SK-N-MC (cell line): ENCODE measurements around the gene HHAT.

ENCODE experiments used
- DNase-seq: peaks from one replicate; pipeline ENCODE4 v3.0.0-alpha.2; 2011; ENCODE audit warnings: low read depth, low spot score
- H3K27ac ChIP-seq: fragments of 200-600 bp; sonication (generic); 2 replicates; pipeline ENCODE4 v1.5.1; 2016; ENCODE audit warnings: mixed run types
- H3K36me3 ChIP-seq: fragments of 200-600 bp; sonication (generic); 2 replicates; pipeline ENCODE4 v1.6.1; 2017; ENCODE audit warnings: antibody characterized with exemption, low read length, mixed read lengths; ENCODE audit not compliant: insufficient read depth
- H3K4me3 ChIP-seq: fragments of 200-600 bp; sonication (generic); 2 replicates; pipeline ENCODE4 v1.5.1; 2016
- H3K9ac ChIP-seq: fragments of 200-600 bp; sonication (generic); 2 replicates; pipeline ENCODE4 v1.8.0; 2017; ENCODE audit warnings: mixed run types, mixed read lengths; ENCODE audit not compliant: insufficient read length
- H3K9me3 ChIP-seq: fragments of 200-600 bp; sonication (generic); 2 replicates; pipeline ENCODE4 v1.6.1; 2017; ENCODE audit warnings: low read depth, mild to moderate bottlenecking, antibody characterized with exemption, low read length, moderate library complexity, mixed read lengths
- EZH2 ChIP-seq: fragments of 200-600 bp; sonication (generic); IDR thresholded peaks from one replicate; pipeline ENCODE4 v1.6.1; 2017; ENCODE audit warnings: antibody characterized with exemption
- FOXP2 ChIP-seq: optimal IDR thresholded peaks from 2 replicates; pipeline ENCODE3; 2011; ENCODE audit warnings: mild to moderate bottlenecking, moderate library complexity; ENCODE audit not compliant: insufficient read depth; ENCODE audit errors: extremely low read length, control extremely low read depth
- POLR2AphosphoS5 ChIP-seq: IDR thresholded peaks from 2 replicates; pipeline ENCODE4 v1.6.1; 2012; ENCODE audit warnings: mild to moderate bottlenecking, low read depth, low read length, borderline replicate concordance

The HHAT gene

DNA sequence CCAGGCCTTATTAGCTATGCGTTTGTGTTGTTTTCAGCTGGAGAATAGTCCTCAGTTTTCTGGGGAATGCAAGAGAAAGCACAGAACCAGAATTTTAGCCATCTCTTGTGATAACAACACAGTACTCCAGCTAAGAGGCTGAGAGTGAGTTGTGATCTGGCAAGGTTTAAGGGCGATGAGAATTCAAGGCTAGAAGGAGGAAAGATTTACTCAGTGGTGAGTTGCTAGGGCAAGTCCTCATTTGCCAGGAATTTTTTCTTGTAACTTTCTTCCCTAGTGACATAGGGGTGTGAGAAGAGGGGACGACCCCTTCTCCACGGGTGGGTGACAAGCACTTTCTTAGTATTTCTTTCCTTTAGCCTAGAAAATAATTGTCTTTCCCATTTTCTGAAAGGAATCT lies 53.2 kb downstream of the HHAT start:
- Histone ChIP-seq H3K9ac (no peak overlapping the region), H3K9me3 (no peaks in the 10 kb centered on the region), H3K4me3 (no peak overlapping the region), H3K27ac (no peak overlapping the region), H3K36me3 (no peaks in the 10 kb centered on the region)
- DNase-seq: no peak
- TF ChIP-seq FOXP2: no peak
- no peak for TF ChIP-seq POLR2AphosphoS5
- TF ChIP-seq EZH2: no peak

DNA sequence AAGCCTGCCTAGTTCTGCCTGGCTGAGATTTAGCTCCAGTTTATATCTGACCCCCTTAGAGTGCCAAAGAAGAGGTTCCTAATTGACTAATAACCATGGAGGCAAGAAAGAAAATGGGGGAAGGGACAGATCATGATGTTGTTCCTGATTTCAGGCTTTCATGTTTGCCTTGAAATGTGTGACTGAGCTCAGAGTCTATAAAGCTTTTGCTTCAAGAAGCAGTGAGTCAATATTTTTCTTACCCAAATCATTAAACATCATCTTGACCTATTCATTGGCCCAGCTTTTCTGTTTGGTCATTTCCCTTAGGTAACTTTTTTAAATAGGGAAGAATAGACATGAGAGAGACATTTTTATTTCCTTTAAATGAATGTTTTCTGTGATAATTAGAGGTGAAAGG lies 55.9 kb downstream of the HHAT start:
- no peaks in the 10 kb centered on the region for H3K9me3 ChIP-seq
- H3K36me3 ChIP-seq: no peaks in the 10 kb centered on the region
- H3K9ac ChIP-seq: no peak overlapping the region
- no peak for TF ChIP-seq FOXP2
- TF ChIP-seq EZH2: no peak
- no peak for TF ChIP-seq POLR2AphosphoS5
- H3K27ac ChIP-seq: no peak overlapping the region
- no peak for DNase-seq
- no peak overlapping the region for H3K4me3 ChIP-seq

DNA sequence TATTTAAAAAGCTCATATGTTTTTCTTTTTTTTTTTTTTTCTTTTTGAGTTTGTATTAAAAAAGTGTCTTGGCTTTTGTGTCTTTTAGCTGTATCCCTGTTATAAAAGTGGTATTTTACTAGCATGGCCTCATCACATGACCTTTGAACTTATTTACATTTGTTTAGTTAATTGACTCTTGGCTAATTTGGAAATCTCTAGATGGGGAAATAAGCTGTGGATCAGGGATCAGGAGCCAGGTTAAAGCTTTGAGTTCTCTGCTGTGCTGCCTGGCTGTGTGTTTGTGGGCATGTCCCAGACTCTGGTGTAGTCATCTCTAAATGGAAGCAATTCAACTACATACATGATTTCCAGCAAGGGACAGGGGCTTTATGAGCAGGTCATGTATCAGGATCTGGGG lies 56.5 kb downstream of the HHAT start:
- no peak for TF ChIP-seq POLR2AphosphoS5
- no peak for TF ChIP-seq EZH2
- no peak for TF ChIP-seq FOXP2
- no peak overlapping the region for H3K27ac ChIP-seq
- no peak for DNase-seq

DNA sequence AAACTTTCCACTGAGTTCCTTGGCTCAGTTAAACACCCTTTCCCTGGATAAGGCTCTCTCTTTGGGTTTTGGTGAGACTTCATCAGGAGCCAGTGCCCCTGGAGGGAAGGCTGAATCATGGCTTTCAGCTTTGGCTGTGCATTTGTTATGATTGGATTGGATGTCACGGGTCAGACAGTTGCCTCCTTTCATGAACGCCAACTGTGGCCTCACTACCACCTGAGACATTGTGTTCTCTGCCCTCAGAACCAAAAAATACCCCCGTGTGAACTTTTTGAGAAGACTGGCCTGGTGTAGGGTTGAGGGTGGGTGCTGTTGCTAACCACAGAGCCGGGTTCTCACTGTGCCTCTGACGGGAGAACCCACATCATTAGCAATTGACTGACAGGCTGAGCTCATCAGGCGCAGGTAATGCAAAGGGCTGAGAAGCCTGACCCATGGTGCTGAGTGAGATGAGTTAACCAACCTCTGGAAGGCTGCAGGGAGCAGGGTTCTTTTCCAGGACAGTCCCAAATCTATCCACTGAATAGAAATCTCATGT lies 65.6 kb downstream of the HHAT start:
- no peak for DNase-seq
- Histone ChIP-seq H3K36me3 (no peaks in the 10 kb centered on the region), H3K9ac (no peak overlapping the region), H3K4me3 (no peak overlapping the region), H3K27ac (no peak overlapping the region), H3K9me3 (no peaks in the 10 kb centered on the region)
- TF ChIP-seq FOXP2 (no peak), POLR2AphosphoS5 (no peak), EZH2 (no peak)

More for the DNA sequence above, 56.5 kb downstream of the HHAT start:
- H3K9ac ChIP-seq: no peak overlapping the region
- no peaks in the 10 kb centered on the region for H3K36me3 ChIP-seq
- H3K9me3 ChIP-seq: no peaks in the 10 kb centered on the region
- no peak overlapping the region for H3K4me3 ChIP-seq

DNA sequence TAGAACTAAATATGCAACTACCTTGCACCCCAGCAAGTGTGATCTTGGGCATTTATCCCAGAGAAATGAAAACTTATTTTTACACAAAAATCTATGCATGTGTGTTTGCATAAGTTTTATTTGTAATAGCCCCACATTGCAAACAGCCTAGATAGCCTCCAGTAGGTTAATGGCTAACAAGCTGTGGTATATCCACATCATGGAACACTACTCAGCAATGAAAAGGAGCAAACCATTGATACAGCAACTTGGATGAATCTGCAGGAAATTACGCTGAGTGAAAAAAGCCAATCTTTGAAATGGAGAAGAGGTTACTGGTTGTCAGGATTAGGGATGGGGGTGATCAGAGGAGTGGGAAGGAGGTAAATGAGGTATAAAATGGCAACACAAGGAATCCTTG lies 67.8 kb downstream of the HHAT start:
- no peak overlapping the region for H3K4me3 ChIP-seq
- H3K27ac ChIP-seq: no peak overlapping the region
- no peak for DNase-seq
- H3K9me3 ChIP-seq: no peaks in the 10 kb centered on the region
- no peak overlapping the region for H3K9ac ChIP-seq
- no peak for TF ChIP-seq POLR2AphosphoS5
- TF ChIP-seq FOXP2: no peak
- no peak for TF ChIP-seq EZH2
- no peaks in the 10 kb centered on the region for H3K36me3 ChIP-seq

DNA sequence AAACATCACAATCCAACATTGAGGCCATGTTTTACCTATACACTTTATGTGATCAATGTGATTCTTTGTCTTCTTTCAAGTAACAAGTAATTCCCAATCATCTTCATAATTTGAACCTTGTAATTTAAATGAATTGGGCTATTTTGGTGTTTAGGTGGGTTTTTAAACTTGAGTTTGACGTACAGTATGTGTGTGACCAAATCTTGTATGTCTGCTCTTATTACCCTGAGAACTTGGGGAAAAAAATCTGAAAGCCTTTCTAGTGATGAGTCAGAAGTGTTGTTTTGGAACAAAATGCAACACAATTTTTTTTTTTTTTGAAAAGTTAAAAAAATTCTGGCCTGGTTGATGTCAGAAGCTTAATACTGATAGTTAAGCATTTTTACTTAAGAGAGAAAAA lies 68.5 kb downstream of the HHAT start:
- no peak for DNase-seq
- Histone ChIP-seq H3K4me3 (no peak overlapping the region), H3K9ac (no peak overlapping the region), H3K9me3 (no peaks in the 10 kb centered on the region), H3K36me3 (no peaks in the 10 kb centered on the region), H3K27ac (no peak overlapping the region)
- TF ChIP-seq FOXP2: no peak
- TF ChIP-seq POLR2AphosphoS5: no peak
- TF ChIP-seq EZH2: no peak

DNA sequence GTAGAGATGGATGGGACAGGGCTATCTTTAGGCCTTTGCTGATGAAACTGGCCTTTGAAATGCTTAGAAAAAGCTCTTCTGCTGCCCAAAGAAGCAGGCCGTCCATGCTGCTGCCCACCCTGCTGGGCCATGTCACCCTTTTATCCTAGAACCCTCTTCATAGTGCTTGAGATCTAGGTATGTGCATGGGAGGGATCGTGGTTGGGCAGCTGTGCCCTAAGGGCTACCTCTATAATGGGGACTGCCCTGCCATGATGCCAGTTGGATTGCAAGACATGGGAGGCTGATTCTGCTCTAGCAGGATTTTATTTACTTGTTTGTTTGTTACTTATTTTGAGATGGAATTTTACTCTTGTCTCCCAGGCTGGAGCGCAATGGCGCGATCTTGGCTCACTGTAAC lies 69.0 kb downstream of the HHAT start:
- no peak for DNase-seq
- Histone ChIP-seq H3K9me3 (no peaks in the 10 kb centered on the region), H3K4me3 (no peak overlapping the region), H3K36me3 (no peaks in the 10 kb centered on the region), H3K27ac (no peak overlapping the region), H3K9ac (no peak overlapping the region)
- TF ChIP-seq EZH2: no peak
- no peak for TF ChIP-seq POLR2AphosphoS5
- no peak for TF ChIP-seq FOXP2

DNA sequence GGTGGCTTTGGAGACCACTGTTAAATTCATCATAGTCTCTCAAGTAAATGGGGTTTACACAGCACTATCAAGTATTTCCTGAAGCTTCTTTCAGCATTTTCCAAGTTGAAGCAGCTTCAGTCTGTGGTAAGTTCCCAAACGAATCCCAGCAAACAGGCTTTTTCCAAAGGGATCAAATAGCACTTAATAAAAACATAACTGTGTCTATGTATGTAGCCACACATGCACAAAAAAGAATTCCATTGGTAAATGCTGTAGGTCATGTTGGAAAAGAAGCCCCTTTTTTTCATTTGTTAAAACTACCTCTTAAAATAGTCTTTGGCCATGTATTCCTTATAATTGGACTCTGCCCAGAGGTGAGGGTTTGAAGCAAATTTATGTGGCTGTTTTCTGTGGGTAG lies 69.8 kb downstream of the HHAT start:
- no peaks in the 10 kb centered on the region for H3K36me3 ChIP-seq
- no peak overlapping the region for H3K4me3 ChIP-seq
- TF ChIP-seq EZH2 (no peak), POLR2AphosphoS5 (no peak), FOXP2 (no peak)

More for the DNA sequence above, 69.8 kb downstream of the HHAT start:
- no peaks in the 10 kb centered on the region for H3K9me3 ChIP-seq
- H3K27ac ChIP-seq: no peak overlapping the region
- no peak overlapping the region for H3K9ac ChIP-seq
- DNase-seq: no peak
